NCI-H2196 (cell line): ENCODE results near the gene TSPAN4.

Experiments used
- DNase-seq: peaks from one replicate; lab custom pipeline; 2025; ENCODE audit not compliant: unreplicated experiment; lab: John Stamatoyannopoulos, UW

The TSPAN4 gene

GRCh38 chr11:803770-804598, 38.7 kb upstream of the TSPAN4 start:
- no peak for DNase-seq

GRCh38 chr11:804599-804964, 38.1 kb upstream of the TSPAN4 start:
- no peak for DNase-seq

GRCh38 chr11:808427-809286, 34.0 kb upstream of the TSPAN4 start:
- no peak for DNase-seq

DNA sequence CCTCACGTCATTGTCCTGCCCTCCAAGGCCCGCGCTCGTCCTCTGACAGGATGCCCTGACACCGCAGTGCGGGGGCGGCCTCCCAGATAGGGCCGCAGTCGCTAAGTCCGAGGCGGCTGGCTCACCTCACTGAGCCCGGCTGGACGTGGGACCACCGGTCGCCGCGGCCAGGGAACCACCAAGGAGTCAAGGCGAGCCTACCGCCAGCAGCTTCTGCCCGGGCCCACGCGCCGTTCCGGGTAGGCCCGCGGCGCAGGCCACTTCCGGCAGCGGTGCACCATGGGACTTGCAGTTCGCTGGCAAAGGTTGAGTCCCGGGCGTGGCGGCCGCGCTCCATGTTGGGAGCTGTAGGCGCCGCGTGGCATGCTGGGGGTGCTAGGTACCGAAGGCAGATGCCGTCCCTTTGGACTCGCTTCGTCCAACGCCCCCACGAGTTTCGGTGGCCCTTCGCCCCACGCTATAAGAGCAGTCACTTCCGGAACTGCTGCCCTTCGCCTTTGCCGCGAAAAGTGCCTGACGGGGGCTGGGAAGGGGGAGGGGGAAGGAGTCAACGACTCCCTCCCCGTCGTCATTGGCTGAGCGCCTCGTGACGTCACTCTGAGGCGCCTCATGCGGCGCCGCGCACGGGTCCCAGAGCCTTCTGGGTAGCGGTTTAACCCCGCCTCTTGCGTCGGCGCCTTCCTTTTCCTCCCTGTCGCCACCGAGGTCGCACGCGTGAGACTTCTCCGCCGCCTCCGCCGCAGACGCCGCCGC, 33.2 kb upstream of the TSPAN4 start, which contains the start of gene RPLP2:
RPLP2 (plus strand) TSS at position 681 of the 753 bp plus-strand sequence. CDS start 268 bp downstream, outside the sequence.
- peak; percentile 98 for DNase-seq

DNA sequence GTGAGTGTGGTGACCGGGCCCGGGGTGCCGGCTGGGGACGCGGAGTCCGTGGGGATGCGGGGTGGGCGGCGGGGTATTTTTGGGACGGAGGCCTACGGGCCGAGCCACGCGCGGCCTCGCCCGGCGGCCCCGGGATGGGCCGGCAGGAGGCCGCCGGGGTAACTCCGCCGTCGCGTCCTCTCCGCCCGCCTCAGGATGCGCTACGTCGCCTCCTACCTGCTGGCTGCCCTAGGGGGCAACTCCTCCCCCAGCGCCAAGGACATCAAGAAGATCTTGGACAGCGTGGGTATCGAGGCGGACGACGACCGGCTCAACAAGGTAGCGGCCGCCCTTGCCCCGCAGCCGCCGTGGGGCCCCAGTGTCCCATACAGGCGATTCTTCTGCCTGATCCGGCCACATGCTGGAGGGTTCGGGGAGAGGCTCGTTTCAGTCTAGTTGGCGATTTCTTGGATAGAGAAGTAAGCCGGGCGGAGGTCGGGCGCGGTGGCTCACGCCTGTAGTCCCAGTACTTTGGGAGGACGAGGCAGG, 32.5 kb upstream of the TSPAN4 start:
- DNase-seq = no peak

- DNase-seq = no peak
These were observed 31.0 kb upstream of the TSPAN4 start for GRCh38 chr11:811446-812245.

DNA sequence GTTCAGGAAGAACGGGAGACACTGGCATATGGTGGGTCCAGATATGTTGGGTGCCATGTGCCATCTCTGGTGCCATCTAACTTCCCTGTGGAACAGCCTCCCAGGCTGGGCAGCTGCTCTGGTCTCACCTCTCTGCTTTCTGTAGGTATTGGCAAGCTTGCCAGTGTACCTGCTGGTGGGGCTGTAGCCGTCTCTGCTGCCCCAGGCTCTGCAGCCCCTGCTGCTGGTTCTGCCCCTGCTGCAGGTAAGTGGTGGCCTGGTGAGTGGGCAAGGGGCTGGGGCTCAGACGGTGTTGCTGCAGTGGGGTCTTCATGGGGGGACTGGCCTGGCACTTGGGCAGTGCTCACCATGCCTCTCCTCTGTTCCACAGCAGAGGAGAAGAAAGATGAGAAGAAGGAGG, 30.3 kb upstream of the TSPAN4 start:
- no peak for DNase-seq

DNA sequence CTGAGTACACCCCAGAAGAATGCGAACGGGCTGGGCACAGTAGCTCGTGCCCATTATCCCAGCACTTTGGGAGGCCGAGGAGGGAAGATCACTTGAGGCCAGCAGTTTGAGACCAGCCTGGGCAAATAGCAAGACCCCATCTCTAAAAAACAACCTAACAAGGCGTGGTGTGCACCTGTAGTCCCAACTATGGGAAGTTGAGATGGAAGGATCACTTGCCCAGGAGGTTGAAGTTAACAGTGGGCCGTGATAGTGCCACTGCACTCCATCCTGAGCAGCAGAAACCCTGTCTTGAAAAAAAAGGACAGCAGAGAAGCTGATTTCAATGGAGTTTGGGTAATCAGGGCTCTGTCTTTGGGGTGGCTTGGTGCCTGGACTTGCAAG, 29.6 kb upstream of the TSPAN4 start:
- DNase-seq = no peak

DNA sequence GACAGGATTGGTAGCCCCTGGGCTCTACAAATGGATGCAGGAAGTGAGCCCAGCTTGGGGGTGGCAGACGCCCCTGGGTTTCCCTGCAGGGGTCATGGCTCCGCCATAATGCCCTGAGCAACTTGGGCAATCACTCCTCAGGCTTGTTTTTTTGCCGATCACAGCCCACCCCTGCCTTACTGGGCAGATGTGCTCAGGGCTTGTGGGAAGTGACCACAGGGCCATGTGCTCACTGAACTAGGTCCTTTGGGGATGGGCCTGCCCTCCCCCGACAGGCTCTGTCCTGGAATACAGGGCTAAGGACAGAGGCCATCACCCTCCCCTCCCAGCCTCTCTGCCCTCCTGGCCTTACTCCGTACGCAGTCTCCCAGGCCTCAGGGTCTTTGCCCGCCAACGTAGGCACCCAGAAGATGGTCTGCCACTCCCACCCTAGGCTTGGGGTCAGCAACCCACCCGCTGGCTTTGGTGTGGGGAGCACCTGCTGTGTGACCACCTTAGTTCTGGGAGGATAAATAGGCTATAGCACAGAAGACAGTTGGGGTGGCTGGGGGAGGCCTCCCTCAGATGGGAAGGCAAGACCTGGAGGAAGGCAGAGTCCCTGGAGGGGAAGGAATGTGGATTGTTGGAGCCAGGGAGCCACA, 29.1 kb upstream of the TSPAN4 start:
- DNase-seq = no peak

GRCh38 chr11:815675-816432, 26.8 kb upstream of the TSPAN4 start:
- DNase-seq = no peak

DNA sequence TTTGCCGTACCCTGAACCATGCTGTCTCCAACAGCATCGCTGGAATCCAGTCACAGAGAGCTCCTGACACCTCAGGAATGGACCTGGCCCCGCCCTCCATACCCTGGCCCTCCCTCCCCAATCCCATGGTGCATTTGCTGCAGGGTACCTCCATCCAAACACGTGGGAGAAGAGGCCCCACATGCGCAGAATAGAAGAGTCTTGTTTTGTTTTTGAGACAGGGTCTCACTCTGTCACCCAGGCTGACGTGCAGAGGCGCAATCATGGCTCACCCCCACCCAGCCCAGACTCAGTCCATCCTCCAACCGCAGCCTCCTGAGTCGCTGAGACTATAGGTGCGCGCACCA, 26.2 kb upstream of the TSPAN4 start:
- DNase-seq = no peak

- DNase-seq = no peak
These were observed 24.1 kb upstream of the TSPAN4 start, which contains the start of gene PNPLA2 for GRCh38 chr11:818396-819128. PNPLA2 (plus strand) TSS chr11:818914; CDS start chr11:819719, 805 bp downstream.

DNA sequence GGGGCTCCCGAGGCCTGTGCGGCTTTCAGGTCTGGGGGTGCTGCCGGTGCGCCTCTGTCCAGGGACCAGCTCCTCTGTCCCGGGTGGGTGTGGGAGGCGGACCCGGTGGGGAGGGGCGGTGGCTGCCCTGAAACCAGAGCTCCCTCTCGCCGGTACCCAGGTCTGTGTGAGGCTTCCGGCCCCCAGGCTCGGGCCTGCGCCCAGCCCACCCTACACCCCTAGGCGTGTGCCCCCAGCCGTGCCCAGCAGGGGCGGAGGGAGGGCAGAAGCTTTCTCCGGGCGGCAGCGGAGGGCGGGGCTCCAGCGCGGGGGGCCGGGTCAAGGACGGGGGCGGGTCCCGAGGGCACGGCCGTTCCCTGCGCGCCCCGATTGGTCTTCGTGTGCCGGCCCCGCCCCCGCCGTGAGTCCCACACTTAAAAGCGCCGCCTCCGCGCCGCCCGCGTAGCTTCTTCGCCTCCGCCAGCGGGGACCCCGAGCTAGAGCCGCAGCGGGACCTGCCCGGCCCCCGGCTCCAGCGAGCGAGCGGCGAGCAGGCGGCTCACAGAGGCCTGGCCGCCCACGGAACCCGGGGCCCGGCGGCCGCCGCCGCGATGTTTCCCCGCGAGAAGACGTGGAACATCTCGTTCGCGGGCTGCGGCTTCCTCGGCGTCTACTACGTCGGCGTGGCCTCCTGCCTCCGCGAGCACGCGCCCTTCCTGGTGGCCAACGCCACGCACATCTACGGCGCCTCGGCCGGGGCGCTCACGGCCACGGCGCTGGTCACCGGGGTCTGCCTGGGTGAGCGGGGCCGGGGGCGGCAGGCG, 23.3 kb upstream of the TSPAN4 start:
- peak; percentile 91 for DNase-seq

DNA sequence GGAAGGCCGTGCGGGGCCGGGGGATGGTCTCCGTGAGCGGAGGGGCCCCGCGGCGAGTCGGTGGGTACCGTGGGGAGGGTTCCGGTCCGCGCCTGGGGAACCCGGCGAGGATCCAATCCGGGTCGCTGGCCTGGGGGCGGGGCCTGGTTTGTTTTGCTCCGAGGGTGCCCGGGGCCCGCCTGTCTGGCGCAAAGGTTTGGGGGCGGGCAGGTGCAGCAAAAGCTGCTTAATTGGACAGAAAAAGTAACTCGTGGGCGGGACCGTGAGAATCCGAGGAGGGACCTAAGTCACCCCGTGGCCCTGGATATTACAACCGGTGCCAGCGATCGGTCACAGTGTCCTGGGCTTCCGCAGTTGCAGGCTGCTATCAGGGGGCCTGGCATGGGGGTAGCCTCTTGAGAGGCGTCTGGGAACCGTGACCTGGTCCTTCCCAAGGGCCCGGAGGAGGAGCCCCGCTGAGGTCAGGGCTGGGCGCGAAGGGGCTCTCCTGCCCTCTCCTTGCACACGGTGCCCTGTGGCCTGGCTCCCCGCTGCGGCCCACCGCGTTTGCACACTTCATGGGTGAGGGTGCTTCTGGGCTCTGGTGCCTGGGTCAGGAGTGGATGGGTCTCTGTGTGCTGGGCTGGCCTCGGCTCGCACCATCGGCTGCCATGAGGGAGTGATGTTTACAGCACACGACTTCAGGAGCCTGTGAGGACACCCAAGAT, 22.6 kb upstream of the TSPAN4 start:
- peak; percentile 95 for DNase-seq

GRCh38 chr11:820655-821511, 21.8 kb upstream of the TSPAN4 start:
- DNase-seq = peak; percentile 28
